CD14-positive monocyte (primary cell): ENCODE results near the gene OR2G3. TPM values are rescaled to one million over a fixed set of nuclear protein-coding genes. Genes with fewer than 3 reads are reported as not detected.

Source experiments
- DNase-seq, 3 donors: peaks; one replicate each; pipeline ENCODE4 v3.0.0-alpha.2; 2011 to 2022
- H2AFZ ChIP-seq: 2 replicates; pipeline ENCODE4 v1.6.0; 2012; ENCODE audit warnings: mild to moderate bottlenecking, low read depth, low read length, inconsistent platforms; ENCODE audit not compliant: insufficient read depth, poor library complexity, severe bottlenecking
- H3K27ac ChIP-seq, 2 donors: 1 replicate in 1 of 2; 2 replicates in 1 of 2; pipeline ENCODE4 v1.5.1; 2012 to 2013; ENCODE audit warnings: low read length in 2 of 2, control low read depth in 1 of 2, inconsistent platforms in 1 of 2, low read depth in 1 of 2, mild to moderate bottlenecking in 1 of 2
- H3K27me3 ChIP-seq, 2 donors: one replicate each; pipeline versions ENCODE4 v1.6.0 to v1.6.1; 2011 to 2013; ENCODE audit warnings: low read length in 2 of 2; ENCODE audit not compliant: control insufficient read depth in 2 of 2, insufficient read depth in 2 of 2
- H3K36me3 ChIP-seq, 2 donors: replicated peaks in 1 of 2; 1 replicate in 1 of 2; 2 replicates in 1 of 2; pipeline versions ENCODE4 v1.5.1 to v1.6.1; 2012 to 2013; ENCODE audit warnings: low read length in 2 of 2, control low read depth in 1 of 2, inconsistent platforms in 1 of 2, mild to moderate bottlenecking in 1 of 2; ENCODE audit not compliant: insufficient read depth in 2 of 2, control insufficient read depth in 1 of 2
- H3K4me1 ChIP-seq, 2 donors: 1 replicate in 1 of 2; 2 replicates in 1 of 2; pipeline versions ENCODE4 v1.5.1 to v1.6.1; 2012 to 2013; ENCODE audit warnings: low read length in 2 of 2, control low read depth in 1 of 2, inconsistent platforms in 1 of 2, mild to moderate bottlenecking in 1 of 2, moderate library complexity in 1 of 2; ENCODE audit not compliant: insufficient read depth in 2 of 2, control insufficient read depth in 1 of 2
- H3K4me2 ChIP-seq: replicated peaks from 2 replicates; pipeline ENCODE3; 2012; ENCODE audit warnings: low read length, moderate library complexity, mild to moderate bottlenecking; ENCODE audit not compliant: poor library complexity, severe bottlenecking; ENCODE audit errors: extremely low read depth
- H3K4me3 ChIP-seq, 3 experiments: fragments of 200-600 bp in 1 of 3; sonication (generic) in 1 of 3; replicated peaks in 1 of 3; 1 replicate in 2 of 3; 2 replicates in 1 of 3; pipeline ENCODE4 v1.5.1; 2011 to 2013; ENCODE audit warnings: low read length in 3 of 3, mild to moderate bottlenecking in 3 of 3, control low read depth in 2 of 3, low read depth in 2 of 3, inconsistent platforms in 1 of 3, moderate library complexity in 1 of 3
- H3K79me2 ChIP-seq: 2 replicates; pipeline ENCODE4 v1.6.0; 2012; ENCODE audit warnings: mild to moderate bottlenecking, control low read depth, inconsistent platforms, low read length, moderate library complexity; ENCODE audit not compliant: insufficient read depth
- H3K9ac ChIP-seq: 2 replicates; pipeline ENCODE4 v1.6.0; 2017; ENCODE audit warnings: low read length, mild to moderate bottlenecking; ENCODE audit not compliant: insufficient read depth, poor library complexity, severe bottlenecking
- H3K9me3 ChIP-seq, 2 donors: replicated peaks in 1 of 2; 1 replicate in 1 of 2; 2 replicates in 1 of 2; pipeline versions ENCODE4 v1.5.1 to v1.6.1; 2012 to 2013; ENCODE audit warnings: low read length in 2 of 2, control low read depth in 1 of 2; ENCODE audit not compliant: control insufficient read depth in 1 of 2, insufficient read depth in 1 of 2
- H4K20me1 ChIP-seq: 2 replicates; pipeline ENCODE4 v1.6.0; 2012; ENCODE audit warnings: mild to moderate bottlenecking, low read length, control low read depth, moderate library complexity; ENCODE audit not compliant: insufficient read depth
- H3K27ac Mint-ChIP-seq, 7 donors: one replicate each; pipeline ENCODE4 v1.8.0; 2020; ENCODE audit warnings: mild to moderate bottlenecking in 7 of 7, mixed read lengths in 7 of 7, moderate library complexity in 6 of 7, inconsistent platforms in 2 of 7
- H3K27me3 Mint-ChIP-seq, 3 donors: one replicate each; pipeline ENCODE4 v1.8.0; 2021 to 2022; ENCODE audit warnings: low read depth in 3 of 3, mild to moderate bottlenecking in 3 of 3, mixed read lengths in 3 of 3, moderate library complexity in 3 of 3, inconsistent platforms in 1 of 3
- H3K36me3 Mint-ChIP-seq, 2 donors: one replicate each; pipeline ENCODE4 v1.8.0; 2020; ENCODE audit warnings: mixed read lengths in 2 of 2, inconsistent platforms in 1 of 2, mild to moderate bottlenecking in 1 of 2
- H3K4me1 Mint-ChIP-seq: one replicate; pipeline ENCODE4 v1.8.0; 2020; ENCODE audit warnings: mild to moderate bottlenecking, mixed read lengths
- H3K4me3 Mint-ChIP-seq, 2 donors: one replicate each; pipeline ENCODE4 v1.8.0; 2020; ENCODE audit warnings: mild to moderate bottlenecking in 2 of 2, mixed read lengths in 2 of 2, moderate library complexity in 1 of 2
- H3K9me3 Mint-ChIP-seq, 7 donors: one replicate each; pipeline ENCODE4 v1.8.0; 2020 to 2022; ENCODE audit warnings: mixed read lengths in 7 of 7, mild to moderate bottlenecking in 6 of 7, moderate library complexity in 6 of 7, inconsistent platforms in 2 of 7
- CTCF ChIP-seq: fragments of 200-600 bp; IDR thresholded peaks from one replicate; pipeline ENCODE4 v1.8.0; 2022; ENCODE audit warnings: antibody characterized with exemption, mild to moderate bottlenecking
- WGBS: methylation state at CpG from one replicate; pipeline ENCODE4 v1.1.5; 2013; ENCODE audit warnings: missing lambda C conversion rate; ENCODE audit not compliant: insufficient coverage; 5-methylcytosine and 5-hydroxymethylcytosine counted together
- intact Hi-C, 2 donors: fragments of 100-400 bp; cut with micrococcal nuclease; formaldehyde crosslinking; loops; one replicate each; pipeline versions ENCODE4 v1.15.0 to v1.15.1; 2023
- polyA plus RNA-seq, 3 donors: library from polyadenylated mRNA; depleted of rRNA in 1 of 3; unstranded in 2 of 3; stranded (reverse) in 1 of 3; fragments of 300-500 nt in 2 of 3; fragments of >200 nt in 1 of 3; fragmentation: Illumina TruSeq in 2 of 3; gene quantifications; 1 replicate in 2 of 3; 2 replicates in 1 of 3; pipeline ENCODE4 v1.2.3, GENCODE V29; 2012 to 2021

The OR2G3 gene
- polyA plus RNA-seq, 3 donors: not detected

- WGBS: 93% methylated on average over 5 of the region's 5 CpGs
- H3K79me2 ChIP-seq: no peaks in the 10 kb centered on the region
- no peak overlapping the region for H3K9ac ChIP-seq
- no peak overlapping the region for H2AFZ ChIP-seq
- intact Hi-C loops: no loop called here
- no peak overlapping the region for H3K4me3 Mint-ChIP-seq
- no peaks in the 10 kb centered on the region for H4K20me1 ChIP-seq
- no peak for TF ChIP-seq CTCF
- no peak for DNase-seq
- no peak overlapping the region for H3K27ac Mint-ChIP-seq
- peaks cover 0 to 4% (median under 1%) of the 10 kb centered on the region in 7 donors for H3K9me3 Mint-ChIP-seq
- no peaks in the 10 kb centered on the region for H3K36me3 ChIP-seq
- no peak overlapping the region for H3K4me3 ChIP-seq
- H3K27me3 ChIP-seq: no peaks in the 10 kb centered on the region
- H3K36me3 Mint-ChIP-seq: no peaks in the 10 kb centered on the region
- H3K4me1 Mint-ChIP-seq: no peaks in the 10 kb centered on the region
- no peak overlapping the region for H3K27ac ChIP-seq
- H3K27me3 Mint-ChIP-seq: peaks cover 0 to 3% (median 0%) of the 10 kb centered on the region in 3 donors
- no peak overlapping the region for H3K4me2 ChIP-seq
- H3K9me3 ChIP-seq: no peaks in the 10 kb centered on the region
- H3K4me1 ChIP-seq: no peaks in the 10 kb centered on the region
These were observed 9.2 kb downstream of the OR2G3 start for GRCh38 chr1:247614625-247615024.

- Mint-ChIP-seq H3K4me3 (no peak overlapping the region), H3K4me1 (no peaks in the 10 kb centered on the region)
These were observed 22.6 kb downstream of the OR2G3 start for GRCh38 chr1:247627951-247628350.

More at GRCh38 chr1:247627951-247628350, 22.6 kb downstream of the OR2G3 start:
- intact Hi-C loops: no loop called here
- peaks cover 0 to 3% (median 2%) of the 10 kb centered on the region in 3 donors for H3K27me3 Mint-ChIP-seq
- peaks cover 3 to 16% (median 13%) of the 10 kb centered on the region in 7 donors for H3K9me3 Mint-ChIP-seq
- H3K4me3 ChIP-seq: no peak overlapping the region
- no peak for DNase-seq
- H3K27ac ChIP-seq: no peak overlapping the region
- no peak overlapping the region for H2AFZ ChIP-seq
- no peaks in the 10 kb centered on the region for H3K27me3 ChIP-seq
- no peaks in the 10 kb centered on the region for H3K9me3 ChIP-seq
- H3K36me3 Mint-ChIP-seq: no peaks in the 10 kb centered on the region
- 44% methylated on average over 2 of the region's 3 CpGs for WGBS
- no peak overlapping the region for H3K4me2 ChIP-seq
- no peak overlapping the region for H3K9ac ChIP-seq
- H3K4me1 ChIP-seq: no peaks in the 10 kb centered on the region
- H4K20me1 ChIP-seq: no peaks in the 10 kb centered on the region
- H3K27ac Mint-ChIP-seq: no peak overlapping the region
- H3K79me2 ChIP-seq: no peaks in the 10 kb centered on the region
- no peak for TF ChIP-seq CTCF
- H3K36me3 ChIP-seq: no peaks in the 10 kb centered on the region
